NT2/D1 (cell line): Measurements from ENCODE around the gene AANAT.

Source experiments
- DNase-seq: peaks from one replicate; pipeline ENCODE4 v3.0.0-alpha.2; 2011; ENCODE audit warnings: low read depth, low spot score
- H3K27me3 ChIP-seq: 2 replicates; pipeline ENCODE4 v1.6.0; 2011; ENCODE audit warnings: mild to moderate bottlenecking; ENCODE audit not compliant: insufficient read length, insufficient read depth
- H3K36me3 ChIP-seq: 2 replicates; pipeline ENCODE4 v1.6.1; 2011; ENCODE audit warnings: mild to moderate bottlenecking, low read length, mixed read lengths; ENCODE audit not compliant: insufficient read depth, insufficient read length
- H3K4me1 ChIP-seq: 2 replicates; pipeline ENCODE4 v1.5.1; 2011; ENCODE audit not compliant: insufficient read depth, insufficient read length
- H3K4me3 ChIP-seq: 2 replicates; pipeline ENCODE4 v1.5.1; 2011; ENCODE audit warnings: low read depth; ENCODE audit not compliant: insufficient read length
- H3K9ac ChIP-seq: 2 replicates; pipeline ENCODE4 v1.6.0; 2011; ENCODE audit warnings: low read depth; ENCODE audit not compliant: insufficient read length
- H3K9me3 ChIP-seq: 2 replicates; pipeline ENCODE4 v1.5.1; 2011; ENCODE audit warnings: mild to moderate bottlenecking, low read length; ENCODE audit not compliant: insufficient read depth
- SUZ12 ChIP-seq: IDR thresholded peaks from 2 replicates; pipeline ENCODE4 v1.6.1; 2011; ENCODE audit not compliant: insufficient read length, insufficient read depth; ENCODE audit errors: extremely low read depth
- YY1 ChIP-seq: IDR thresholded peaks from 2 replicates; pipeline ENCODE4 v1.6.1; 2011; ENCODE audit not compliant: insufficient read length, insufficient read depth
- ZNF274 ChIP-seq: IDR thresholded peaks from 2 replicates; pipeline ENCODE4 v1.6.1; 2011; ENCODE audit warnings: mild to moderate bottlenecking, low read depth, low read length

AANAT gene

DNA sequence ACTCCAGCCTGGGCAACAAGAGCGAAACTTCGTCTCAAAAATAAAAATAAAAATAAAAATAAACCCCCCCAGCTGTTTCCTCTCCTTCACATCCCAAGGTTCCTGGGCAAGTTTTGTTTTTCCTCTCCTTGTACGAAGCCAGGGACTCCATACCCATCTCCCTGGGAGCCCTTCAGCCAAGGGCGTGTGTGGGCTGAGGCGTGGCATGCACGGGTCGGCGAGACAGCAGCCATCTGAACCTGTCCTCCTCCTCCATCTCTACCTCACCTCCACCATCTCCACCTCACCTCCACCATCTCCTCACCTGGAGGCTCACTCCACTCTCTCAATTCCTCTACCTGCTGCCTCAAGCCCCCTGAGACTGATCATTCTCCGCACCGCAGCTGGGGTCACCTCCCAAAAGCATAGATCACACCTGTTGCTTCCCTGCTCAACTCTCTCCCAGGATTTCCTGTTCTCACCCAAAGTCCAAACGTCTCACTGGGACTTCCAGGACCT, 16.9 kb downstream of the AANAT start:
- H3K9ac ChIP-seq, result no peak overlapping the region
- peaks cover 8% of the 10 kb centered on the region for H3K4me1 ChIP-seq
- H3K36me3 ChIP-seq, result peaks cover 38% of the 10 kb centered on the region
- no peaks in the 10 kb centered on the region for H3K27me3 ChIP-seq
- TF ChIP-seq YY1, result no peak
- no peaks in the 10 kb centered on the region for H3K9me3 ChIP-seq
- DNase-seq, result no peak
- no peak overlapping the region for H3K4me3 ChIP-seq

DNA sequence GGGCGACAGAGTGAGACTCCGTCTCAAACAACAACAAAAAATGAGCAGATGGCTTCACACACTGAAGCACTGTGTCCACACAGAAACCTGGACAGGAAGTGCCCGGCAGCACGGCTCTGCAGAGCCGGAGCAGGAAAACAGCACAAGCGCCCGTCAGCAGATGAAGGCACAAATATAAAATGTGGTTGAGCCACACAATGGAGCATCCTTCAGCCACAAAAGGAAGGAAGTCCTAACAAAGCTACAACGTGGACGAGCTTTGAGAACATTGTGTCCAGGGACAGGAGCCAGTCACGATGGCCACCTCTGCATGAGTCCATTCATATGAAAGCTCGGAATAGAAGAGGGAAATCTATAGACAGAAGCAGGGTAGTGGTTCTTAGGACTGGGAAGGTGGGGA, 18.2 kb downstream of the AANAT start:
- no peak for DNase-seq
- TF ChIP-seq SUZ12 (no peak), YY1 (no peak), ZNF274 (no peak)
- no peak overlapping the region for H3K9ac ChIP-seq
- peaks cover 8% of the 10 kb centered on the region for H3K4me1 ChIP-seq
- H3K4me3 ChIP-seq, result no peak overlapping the region
- H3K36me3 ChIP-seq, result peaks cover 28% of the 10 kb centered on the region
- H3K9me3 ChIP-seq, result no peaks in the 10 kb centered on the region
- no peaks in the 10 kb centered on the region for H3K27me3 ChIP-seq

DNA sequence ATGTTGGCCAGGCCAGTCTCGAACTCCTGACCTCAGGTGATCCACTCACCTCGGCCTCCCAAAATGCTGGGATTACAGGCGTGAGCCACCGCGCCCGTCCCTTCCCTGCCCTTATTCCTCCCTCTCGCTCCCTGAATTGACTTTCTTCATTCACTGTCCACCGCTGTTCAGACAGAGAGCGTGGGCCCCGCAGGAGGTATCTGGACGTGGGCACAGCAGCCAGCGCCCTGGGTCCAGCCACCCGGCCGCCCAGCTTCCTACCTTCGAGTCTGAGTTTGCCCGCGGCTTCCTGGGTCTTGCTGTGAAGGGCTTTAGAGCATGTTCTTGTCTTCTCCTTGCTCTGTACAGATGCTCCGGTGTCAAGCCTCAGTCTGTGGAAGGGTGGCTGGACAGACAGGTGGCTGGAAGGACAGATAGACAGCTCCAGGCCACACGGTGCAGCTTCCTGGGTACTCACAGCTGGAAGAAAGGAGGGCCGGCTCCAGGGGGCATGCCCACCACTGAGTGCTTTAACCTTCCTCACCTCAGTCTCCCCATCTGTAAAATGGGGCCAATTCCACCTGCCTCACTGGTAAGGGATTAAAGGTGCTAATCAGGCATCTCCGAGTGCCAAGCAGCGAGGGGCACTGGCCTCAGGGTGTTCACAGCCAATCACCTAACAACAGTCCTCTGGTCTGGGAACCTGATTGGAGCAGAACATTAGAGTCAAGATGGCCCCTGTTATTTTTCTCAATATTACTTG, 20.2 kb downstream of the AANAT start:
- peaks cover 19% of the 10 kb centered on the region for H3K36me3 ChIP-seq
- DNase-seq, result no peak
- H3K9ac ChIP-seq, result no peak overlapping the region
- no peak overlapping the region for H3K4me3 ChIP-seq
- no peaks in the 10 kb centered on the region for H3K9me3 ChIP-seq
- peaks cover 11% of the 10 kb centered on the region for H3K4me1 ChIP-seq
- TF ChIP-seq ZNF274 (no peak), YY1 (no peak), SUZ12 (no peak)
- no peaks in the 10 kb centered on the region for H3K27me3 ChIP-seq

DNA sequence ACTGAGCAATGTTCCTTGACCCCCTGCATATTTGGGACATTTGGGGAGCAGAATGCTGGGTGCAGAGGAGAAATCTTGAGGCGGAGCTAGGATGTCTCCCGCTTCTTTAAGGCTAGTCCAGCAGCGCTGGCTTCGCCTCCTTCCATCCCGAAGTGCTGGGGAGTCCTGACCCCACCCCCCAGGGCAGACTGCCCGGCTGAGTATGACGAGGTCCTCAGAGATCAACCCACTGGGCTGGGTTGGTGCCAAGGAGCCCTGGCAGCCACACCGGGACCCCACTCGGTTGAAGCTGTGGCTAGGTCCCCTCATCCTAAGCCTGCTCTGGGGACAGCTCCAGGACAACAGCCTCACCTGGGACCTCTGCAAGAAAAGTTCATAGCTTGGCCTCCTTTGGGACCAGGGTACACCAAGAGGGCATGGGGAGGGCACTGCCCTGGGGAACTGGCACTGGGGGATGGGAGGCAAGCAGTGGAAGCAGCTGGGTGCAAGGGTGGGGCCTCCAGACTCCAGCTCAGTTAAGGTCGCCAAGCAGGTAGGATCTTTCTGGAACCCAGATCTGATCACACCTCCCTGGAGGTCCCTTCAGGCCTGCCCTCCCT, 22.8 kb downstream of the AANAT start:
- no peak overlapping the region for H3K9ac ChIP-seq
- no peaks in the 10 kb centered on the region for H3K9me3 ChIP-seq
- H3K36me3 ChIP-seq, result peaks cover 21% of the 10 kb centered on the region
- no peaks in the 10 kb centered on the region for H3K27me3 ChIP-seq
- TF ChIP-seq SUZ12, result no peak
- no peak for TF ChIP-seq YY1
- TF ChIP-seq ZNF274, result no peak
- peaks cover 16% of the 10 kb centered on the region for H3K4me1 ChIP-seq
- no peak for DNase-seq
- H3K4me3 ChIP-seq, result no peak overlapping the region

DNA sequence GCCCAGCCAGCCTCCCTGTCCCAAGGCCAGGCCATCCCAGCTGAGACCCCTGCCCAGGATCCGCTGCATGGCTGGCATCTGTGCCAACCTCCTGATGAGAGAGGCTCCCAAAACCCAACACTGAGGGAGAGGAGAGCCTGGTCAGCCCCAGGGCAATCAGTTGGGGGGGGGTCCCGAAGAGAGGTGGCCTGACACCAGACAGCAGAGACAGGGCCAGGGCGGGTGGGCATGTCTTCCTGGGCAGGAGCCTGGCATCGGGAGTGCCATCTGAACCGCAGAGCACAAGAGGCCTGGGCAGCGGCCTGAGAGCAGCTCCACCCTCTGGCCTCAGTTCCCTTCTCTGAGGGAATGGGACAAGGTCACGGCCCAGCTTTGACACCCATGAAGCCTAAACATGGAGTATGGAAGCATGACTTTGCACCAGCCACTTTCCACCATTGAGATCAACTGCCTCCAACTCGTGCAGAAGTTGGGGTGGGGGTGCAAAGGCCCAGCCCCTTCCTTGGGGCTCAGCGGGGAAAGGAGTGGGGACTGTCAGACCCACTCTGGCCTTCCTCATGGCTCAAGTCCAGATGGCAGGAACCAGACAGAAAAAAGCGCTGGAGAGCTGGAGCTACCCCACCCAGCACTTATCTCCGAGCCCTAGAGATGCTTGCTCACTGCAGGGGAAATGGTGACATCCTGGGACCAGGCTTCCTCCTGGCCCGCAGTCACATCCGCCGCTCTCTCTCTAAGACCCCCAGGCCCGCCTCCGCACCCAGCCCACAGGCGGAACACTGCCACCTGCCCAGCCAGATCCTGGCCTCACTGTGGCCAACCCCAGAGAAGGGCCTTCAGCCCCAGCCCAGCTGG, 24.1 kb downstream of the AANAT start:
- no peak for DNase-seq
- no peaks in the 10 kb centered on the region for H3K9me3 ChIP-seq
- H3K9ac ChIP-seq, result no peak overlapping the region
- peaks cover 29% of the 10 kb centered on the region for H3K36me3 ChIP-seq
- TF ChIP-seq SUZ12 (no peak), ZNF274 (no peak), YY1 (no peak)
- H3K27me3 ChIP-seq, result no peaks in the 10 kb centered on the region
- peaks cover 16% of the 10 kb centered on the region for H3K4me1 ChIP-seq
- no peak overlapping the region for H3K4me3 ChIP-seq

DNA sequence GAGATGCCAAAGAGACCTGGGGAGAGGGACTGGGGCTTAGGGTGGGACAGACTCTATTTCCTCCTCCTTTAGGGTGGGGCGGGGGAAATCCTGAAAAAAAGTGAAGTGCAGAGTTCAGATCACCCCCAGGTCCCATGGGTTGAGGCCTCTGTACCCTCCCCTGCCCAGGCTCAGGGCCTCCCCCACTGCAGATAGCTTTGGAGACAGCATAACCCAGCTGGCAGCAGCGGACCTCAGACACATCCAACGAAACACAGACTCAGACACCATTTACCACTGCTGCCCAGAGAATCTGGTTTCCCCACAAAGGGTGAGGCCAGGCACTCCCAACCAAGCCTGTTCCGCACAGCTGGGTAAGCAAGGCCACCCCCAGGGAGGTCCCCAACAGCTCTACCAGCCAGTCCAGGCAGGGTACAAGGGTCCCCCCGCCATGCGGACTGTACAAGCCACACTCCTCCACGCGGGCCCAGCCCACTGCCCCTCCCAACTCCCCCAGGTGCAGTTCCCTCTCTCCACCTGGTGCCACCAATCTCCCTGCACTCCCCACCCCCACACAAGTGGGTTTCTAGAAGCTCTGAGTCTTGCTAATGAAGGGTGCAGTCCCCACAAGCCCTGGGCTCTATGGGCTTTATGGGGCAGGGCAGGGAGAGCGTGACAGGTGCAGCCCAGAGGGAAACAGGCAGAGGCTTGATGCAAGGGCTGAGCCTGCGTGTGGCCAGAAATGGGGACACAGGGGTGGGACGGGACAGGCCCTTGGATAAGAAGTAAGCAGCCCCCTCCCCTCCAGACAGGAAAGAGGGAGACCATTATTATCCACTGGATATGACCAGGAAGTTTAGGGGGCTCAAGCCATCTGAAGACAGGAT, 25.0 kb downstream of the AANAT start:
- no peak overlapping the region for H3K4me3 ChIP-seq
- H3K27me3 ChIP-seq, result no peaks in the 10 kb centered on the region
- no peak for DNase-seq
- H3K9ac ChIP-seq, result peak overlapping the region; percentile 34
- peaks cover 19% of the 10 kb centered on the region for H3K4me1 ChIP-seq
- H3K9me3 ChIP-seq, result no peaks in the 10 kb centered on the region
- TF ChIP-seq ZNF274, result no peak
- TF ChIP-seq YY1, result no peak
- TF ChIP-seq SUZ12, result no peak
- H3K36me3 ChIP-seq, result peaks cover 34% of the 10 kb centered on the region
